DOHH2 (cell line): Measurements from ENCODE around the gene PPP5C.
"Not testable (repeated sequence)": the region's sequence is repeated elsewhere in the genome, so short reads cannot be mapped to it uniquely, and the experiment has no call there.

Experiments
- H3F3A ChIP-seq: fragments of 200-600 bp; sonication (generic), shearing (Covaris generic); 2 replicates; pipeline ENCODE4 v1.6.0; 2016; ENCODE audit warnings: antibody characterized with exemption, mild to moderate bottlenecking; ENCODE audit not compliant: control insufficient read depth, insufficient read depth
- H3K27ac ChIP-seq: fragments of 200-600 bp; sonication (generic); 2 replicates; pipeline ENCODE4 v1.5.1; 2014; ENCODE audit warnings: low read depth, mild to moderate bottlenecking, low read length, moderate library complexity
- H3K27me3 ChIP-seq: fragments of 200-600 bp; sonication (generic); 2 replicates; pipeline ENCODE4 v1.6.1; 2014; ENCODE audit warnings: mild to moderate bottlenecking, low read length, mixed read lengths; ENCODE audit not compliant: control insufficient read depth
- H3K36me3 ChIP-seq: fragments of 200-600 bp; sonication (generic); 2 replicates; pipeline ENCODE4 v1.6.1; 2014; ENCODE audit warnings: mild to moderate bottlenecking, low read length, moderate library complexity, mixed read lengths; ENCODE audit not compliant: control insufficient read depth
- H3K4me1 ChIP-seq: fragments of 200-600 bp; sonication (generic); 2 replicates; pipeline ENCODE4 v1.6.1; 2014; ENCODE audit warnings: mild to moderate bottlenecking, low read length, mixed read lengths; ENCODE audit not compliant: control insufficient read depth
- H3K4me2 ChIP-seq: fragments of 200-600 bp; sonication (generic); 2 replicates; pipeline ENCODE4 v1.6.0; 2014; ENCODE audit warnings: mild to moderate bottlenecking, low read length, moderate library complexity
- H3K4me3 ChIP-seq: fragments of 200-600 bp; sonication (generic); 2 replicates; pipeline ENCODE4 v1.5.1; 2014; ENCODE audit warnings: mild to moderate bottlenecking, low read length, mixed read lengths
- H3K79me2 ChIP-seq: fragments of 200-600 bp; sonication (generic); 2 replicates; pipeline ENCODE4 v1.6.1; 2014; ENCODE audit warnings: mild to moderate bottlenecking, low read length, mixed read lengths; ENCODE audit not compliant: control insufficient read depth
- H3K9me2 ChIP-seq: fragments of 200-600 bp; sonication (generic); replicated peaks from 2 replicates; pipeline ENCODE4 v1.6.1; 2014; ENCODE audit warnings: mild to moderate bottlenecking, low read length, mixed read lengths; ENCODE audit not compliant: control insufficient read depth
- H3K9me3 ChIP-seq: fragments of 200-600 bp; sonication (generic); 2 replicates; pipeline ENCODE4 v1.6.1; 2014; ENCODE audit warnings: antibody characterized with exemption, low read length, mixed read lengths; ENCODE audit not compliant: control insufficient read depth, insufficient read depth
- H4K20me1 ChIP-seq: fragments of 200-600 bp; sonication (generic); 2 replicates; pipeline ENCODE4 v1.6.0; 2014; ENCODE audit warnings: low read depth, mild to moderate bottlenecking, antibody characterized with exemption, low read length, moderate library complexity; ENCODE audit not compliant: control insufficient read depth, insufficient read depth
- CTCF ChIP-seq: fragments of 200-600 bp; sonication (generic); IDR thresholded peaks from one replicate; pipeline ENCODE4 v1.5.1; 2014; ENCODE audit warnings: antibody characterized with exemption, mild to moderate bottlenecking, low read depth, low read length; ENCODE audit not compliant: poor library complexity, severe bottlenecking
- EZH2phosphoT487 ChIP-seq: fragments of 200-600 bp; sonication (generic); IDR thresholded peaks from 2 replicates; pipeline ENCODE4 v1.6.1; 2017; ENCODE audit warnings: borderline replicate concordance, mild to moderate bottlenecking, antibody characterized with exemption, low read length, moderate library complexity, mixed read lengths

PPP5C gene

GRCh38 chr19:46309056-46309455 is 37.8 kb upstream of the PPP5C start:
- no peaks in the 10 kb centered on the region for H3K9me2 ChIP-seq
- no peak overlapping the region for H3K4me2 ChIP-seq
- TF ChIP-seq CTCF (no peak), EZH2phosphoT487 (no peak)
- H3K27me3 ChIP-seq: no peaks in the 10 kb centered on the region
- no peak overlapping the region for H3K27ac ChIP-seq
- H3F3A ChIP-seq: no peaks in the 10 kb centered on the region
- H3K4me3 ChIP-seq: no peak overlapping the region
- no peaks in the 10 kb centered on the region for H3K4me1 ChIP-seq
- 0 out of 2 replicates have a peak, but pooled peaks cover 2% of the 10 kb centered on the region for H3K9me3 ChIP-seq
- H3K36me3 ChIP-seq: no peaks in the 10 kb centered on the region
- H3K79me2 ChIP-seq: no peaks in the 10 kb centered on the region
- H4K20me1 ChIP-seq: no peaks in the 10 kb centered on the region

GRCh38 chr19:46311444-46311843 is 35.4 kb upstream of the PPP5C start:
- H3K36me3 ChIP-seq: no peaks in the 10 kb centered on the region

GRCh38 chr19:46313540-46314469 is 33.1 kb upstream of the PPP5C start:
- H3K4me2 ChIP-seq, H3K4me3 ChIP-seq, H3K36me3 ChIP-seq, H3K79me2 ChIP-seq, H3K4me1 ChIP-seq, H3K27me3 ChIP-seq, H3F3A ChIP-seq, H3K9me3 ChIP-seq, H3K9me2 ChIP-seq, H4K20me1 ChIP-seq, H3K27ac ChIP-seq: not testable (repeated sequence)

More at GRCh38 chr19:46311444-46311843, 35.4 kb upstream of the PPP5C start:
- Histone ChIP-seq H3K4me3 (no peak overlapping the region), H3K27ac (no peak overlapping the region), H3F3A (no peaks in the 10 kb centered on the region), H3K9me3 (0 out of 2 replicates have a peak, but pooled peaks cover 2% of the 10 kb centered on the region), H3K27me3 (no peaks in the 10 kb centered on the region), H3K9me2 (no peaks in the 10 kb centered on the region), H3K4me1 (no peaks in the 10 kb centered on the region), H3K79me2 (no peaks in the 10 kb centered on the region), H3K4me2 (no peak overlapping the region), H4K20me1 (no peaks in the 10 kb centered on the region)
- TF ChIP-seq CTCF (no peak), EZH2phosphoT487 (no peak)

GRCh38 chr19:46317339-46317738 is 29.5 kb upstream of the PPP5C start:
- H4K20me1 ChIP-seq: no peaks in the 10 kb centered on the region
- no peak overlapping the region for H3K4me2 ChIP-seq
- no peaks in the 10 kb centered on the region for H3K36me3 ChIP-seq
- no peaks in the 10 kb centered on the region for H3K9me3 ChIP-seq
- H3K4me1 ChIP-seq: no peaks in the 10 kb centered on the region
- TF ChIP-seq EZH2phosphoT487 (no peak), CTCF (no peak)
- H3K79me2 ChIP-seq: no peaks in the 10 kb centered on the region
- no peak overlapping the region for H3K4me3 ChIP-seq
- no peaks in the 10 kb centered on the region for H3K27me3 ChIP-seq
- H3K27ac ChIP-seq: no peak overlapping the region
- H3F3A ChIP-seq: no peaks in the 10 kb centered on the region
- H3K9me2 ChIP-seq: no peaks in the 10 kb centered on the region
